Measurements from ENCODE around the gene USP25.
"Not testable (repeated sequence)": the region's sequence is repeated elsewhere in the genome, so short reads cannot be mapped to it uniquely, and the experiment has no call there.

Gene USP25

DNA sequence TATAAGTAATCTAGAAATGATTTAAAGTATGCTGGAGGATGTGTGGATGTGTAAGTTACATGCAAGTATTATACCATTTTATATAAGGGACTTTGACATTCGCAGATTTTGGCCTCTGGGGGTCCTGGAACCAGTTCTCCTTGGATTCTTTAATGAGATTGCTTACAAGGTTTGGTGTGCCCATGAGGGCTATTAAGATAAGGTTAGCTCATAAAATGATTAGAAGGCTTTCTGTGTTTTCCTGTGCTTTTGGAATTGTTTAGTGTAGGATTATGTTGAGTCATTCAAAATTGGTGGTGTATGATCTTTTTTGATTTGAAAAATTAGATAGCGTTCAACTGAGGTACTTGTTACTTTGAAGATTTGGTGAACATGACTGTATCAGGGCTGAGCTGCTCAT is 5.6 kb downstream of the USP25 start:
- no peak overlapping the region for H2BK5ac ChIP-seq (ENCODE audit: low read depth, low read length, poor library complexity)
- no peaks in the 10 kb centered on the region for H3K9me3 ChIP-seq (ENCODE audit: insufficient read depth, low read depth, low read length)
- H3K79me1 ChIP-seq (ENCODE audit: low read length): peaks cover 3% of the 10 kb centered on the region
- peaks cover 7% of the 10 kb centered on the region for H3K79me2 ChIP-seq (ENCODE audit: control insufficient read depth, insufficient read depth, low read length, poor library complexity)
- H3K36me3 ChIP-seq (ENCODE audit: control insufficient read depth in 1 of 2, insufficient read depth in 2 of 2, low read length in 2 of 2): no peaks in the 10 kb centered on the region
- no peak overlapping the region for H4K91ac ChIP-seq (ENCODE audit: low read depth, low read length)
- H3K27me3 ChIP-seq (ENCODE audit: insufficient read depth, low read length): no peaks in the 10 kb centered on the region
- H3K4me2 ChIP-seq (ENCODE audit: low read length): no peak overlapping the region
- H3K27ac ChIP-seq (ENCODE audit: low read depth, low read length): no peak overlapping the region
- H2AK5ac ChIP-seq (ENCODE audit: low read length): no peak overlapping the region
- WGBS (ENCODE audit: extremely low coverage, insufficient coverage, insufficient read length): no CpG with 5 or more reads among the region's 2 CpGs
- peaks cover 3 to 8% of the 10 kb centered on the region in 2 experiments for H3K4me1 ChIP-seq (ENCODE audit: control insufficient read depth in 1 of 2, insufficient read depth in 2 of 2, low read length in 2 of 2)
- no peak overlapping the region for H4K8ac ChIP-seq (ENCODE audit: low read depth, low read length)
- H3K4me3 ChIP-seq (ENCODE audit: low read depth, low read length): no peak overlapping the region
- no peak overlapping the region for H4K12ac ChIP-seq (ENCODE audit: low read depth, low read length)
- H3K4ac ChIP-seq (ENCODE audit: low read depth, low read length): no peak overlapping the region
- no peak overlapping the region for H3K9ac ChIP-seq (ENCODE audit: low read length)
- no peak overlapping the region for H3K23ac ChIP-seq (ENCODE audit: low read length)
- no peak overlapping the region for H2BK120ac ChIP-seq (ENCODE audit: insufficient read depth, low read length, poor library complexity)
- H3K14ac ChIP-seq (ENCODE audit: low read length): no peak overlapping the region
- DNase-seq: peak in 1 of 2 donors; percentile 16
- no peak overlapping the region for H2BK12ac ChIP-seq (ENCODE audit: low read length)
- no peak overlapping the region for H2AFZ ChIP-seq (ENCODE audit: insufficient read depth, low read length, poor library complexity)
- no peak overlapping the region for H3K18ac ChIP-seq (ENCODE audit: low read length)

DNA sequence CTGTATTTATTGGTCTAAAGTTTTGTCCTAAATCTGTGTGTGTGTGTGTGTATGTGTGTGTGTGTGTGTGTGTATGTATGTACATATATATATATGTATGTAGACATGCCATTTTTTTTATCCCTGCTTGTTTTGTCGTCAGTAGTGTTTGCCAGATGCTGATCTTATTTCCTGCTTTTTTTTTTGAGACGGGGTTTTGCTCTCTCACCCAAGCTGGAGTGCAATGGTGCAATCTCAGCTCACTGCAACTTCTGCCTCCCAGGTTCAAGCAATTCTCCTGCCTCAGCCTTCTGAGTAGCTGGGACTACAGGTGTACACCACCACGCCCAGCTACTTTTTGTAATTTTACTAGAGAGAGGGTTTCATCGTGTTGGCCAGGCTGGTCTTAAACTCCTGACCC is 6.1 kb downstream of the USP25 start:
- not testable (repeated sequence) for H3K18ac ChIP-seq (ENCODE audit: low read length); H2BK5ac ChIP-seq (ENCODE audit: low read depth, low read length, poor library complexity); H3K4me3 ChIP-seq (ENCODE audit: low read depth, low read length); H2BK120ac ChIP-seq (ENCODE audit: insufficient read depth, low read length, poor library complexity); H3K9ac ChIP-seq (ENCODE audit: low read length); H2BK12ac ChIP-seq (ENCODE audit: low read length); H3K27me3 ChIP-seq (ENCODE audit: insufficient read depth, low read length); H3K23ac ChIP-seq (ENCODE audit: low read length); H3K4me1 ChIP-seq (ENCODE audit: control insufficient read depth in 1 of 2, insufficient read depth in 2 of 2, low read length in 2 of 2); H4K91ac ChIP-seq (ENCODE audit: low read depth, low read length); H2AFZ ChIP-seq (ENCODE audit: insufficient read depth, low read length, poor library complexity); H3K79me2 ChIP-seq (ENCODE audit: control insufficient read depth, insufficient read depth, low read length, poor library complexity); H3K27ac ChIP-seq (ENCODE audit: low read depth, low read length); H3K36me3 ChIP-seq (ENCODE audit: control insufficient read depth in 1 of 2, insufficient read depth in 2 of 2, low read length in 2 of 2); H2AK5ac ChIP-seq (ENCODE audit: low read length); H3K9me3 ChIP-seq (ENCODE audit: insufficient read depth, low read depth, low read length); H3K79me1 ChIP-seq (ENCODE audit: low read length); H4K12ac ChIP-seq (ENCODE audit: low read depth, low read length); H3K14ac ChIP-seq (ENCODE audit: low read length); H4K8ac ChIP-seq (ENCODE audit: low read depth, low read length); H3K4me2 ChIP-seq (ENCODE audit: low read length)
- no CpG with 5 or more reads among the region's 4 CpGs for WGBS (ENCODE audit: extremely low coverage, insufficient coverage, insufficient read length)
- peak overlapping the region; percentile 78 for H3K4ac ChIP-seq (ENCODE audit: low read depth, low read length)
- peak in 1 of 2 donors; percentile 8 for DNase-seq

DNA sequence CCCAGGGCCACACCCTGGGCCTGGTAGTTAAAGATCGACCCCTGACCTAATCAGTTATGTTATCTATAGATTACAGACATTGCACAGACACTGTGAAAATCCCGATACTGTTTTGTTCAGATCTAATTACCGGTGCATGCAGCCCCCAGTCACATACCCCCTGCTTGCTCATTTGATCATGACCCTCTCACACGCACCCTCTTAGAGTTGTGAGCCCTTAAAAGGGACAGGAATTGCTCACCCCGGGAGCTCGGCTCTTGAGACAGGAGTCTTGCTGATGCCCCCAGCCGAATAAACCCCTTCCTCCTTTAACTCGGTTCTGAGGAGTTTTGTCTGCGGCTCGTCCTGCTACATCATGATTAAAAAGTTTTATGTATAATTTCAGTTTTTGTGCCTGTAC is 9.0 kb downstream of the USP25 start:
- H3K4me1 ChIP-seq (ENCODE audit: control insufficient read depth in 1 of 2, insufficient read depth in 2 of 2, low read length in 2 of 2): peaks cover 15 to 22% of the 10 kb centered on the region in 2 experiments
- peak overlapping the region; percentile 43 for H4K12ac ChIP-seq (ENCODE audit: low read depth, low read length)
- H2BK120ac ChIP-seq (ENCODE audit: insufficient read depth, low read length, poor library complexity); H3K18ac ChIP-seq (ENCODE audit: low read length); H3K23ac ChIP-seq (ENCODE audit: low read length); H3K4me3 ChIP-seq (ENCODE audit: low read depth, low read length); H3K9me3 ChIP-seq (ENCODE audit: insufficient read depth, low read depth, low read length); H4K8ac ChIP-seq (ENCODE audit: low read depth, low read length); H3K9ac ChIP-seq (ENCODE audit: low read length); H2BK12ac ChIP-seq (ENCODE audit: low read length); H3K36me3 ChIP-seq (ENCODE audit: control insufficient read depth in 1 of 2, insufficient read depth in 2 of 2, low read length in 2 of 2); DNase-seq; H3K14ac ChIP-seq (ENCODE audit: low read length); H3K79me1 ChIP-seq (ENCODE audit: low read length); H3K27ac ChIP-seq (ENCODE audit: low read depth, low read length); H2AFZ ChIP-seq (ENCODE audit: insufficient read depth, low read length, poor library complexity); H2BK5ac ChIP-seq (ENCODE audit: low read depth, low read length, poor library complexity); H3K27me3 ChIP-seq (ENCODE audit: insufficient read depth, low read length); H2AK5ac ChIP-seq (ENCODE audit: low read length); H4K91ac ChIP-seq (ENCODE audit: low read depth, low read length): not testable (repeated sequence)
- H3K4ac ChIP-seq (ENCODE audit: low read depth, low read length): peak overlapping the region; percentile 69
- H3K79me2 ChIP-seq (ENCODE audit: control insufficient read depth, insufficient read depth, low read length, poor library complexity): peaks cover 13% of the 10 kb centered on the region
- no CpG with 5 or more reads among the region's 10 CpGs for WGBS (ENCODE audit: extremely low coverage, insufficient coverage, insufficient read length)
- peak overlapping the region; percentile 57 for H3K4me2 ChIP-seq (ENCODE audit: low read length)

DNA sequence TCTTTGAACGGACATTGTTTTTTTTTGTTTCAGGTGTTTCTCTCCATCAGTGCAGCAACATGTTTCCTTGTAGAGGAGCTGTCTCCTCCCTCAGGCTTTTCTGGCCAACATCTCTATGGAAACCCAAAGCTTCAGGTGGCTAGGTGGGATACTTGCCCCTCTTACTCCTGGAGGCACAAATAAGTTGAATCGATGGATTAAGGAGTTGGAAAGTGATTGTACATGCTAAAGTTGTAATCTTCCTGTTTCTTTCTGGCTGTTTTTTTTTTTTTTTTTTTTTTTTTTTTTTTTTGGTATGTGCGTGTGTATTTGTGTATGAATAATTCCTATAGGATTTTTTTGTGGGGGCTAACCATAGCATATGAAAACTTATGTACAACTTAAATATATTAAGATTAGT is 10.6 kb downstream of the USP25 start:
- no peak overlapping the region for H4K12ac ChIP-seq (ENCODE audit: low read depth, low read length)
- no peak overlapping the region for H3K4me2 ChIP-seq (ENCODE audit: low read length)
- no peak overlapping the region for H3K4me3 ChIP-seq (ENCODE audit: low read depth, low read length)
- H3K79me2 ChIP-seq (ENCODE audit: control insufficient read depth, insufficient read depth, low read length, poor library complexity): peaks cover 20% of the 10 kb centered on the region
- no peak overlapping the region for H3K9ac ChIP-seq (ENCODE audit: low read length)
- H2BK5ac ChIP-seq (ENCODE audit: low read depth, low read length, poor library complexity): no peak overlapping the region
- no peak overlapping the region for H4K91ac ChIP-seq (ENCODE audit: low read depth, low read length)
- no peak overlapping the region for H2AFZ ChIP-seq (ENCODE audit: insufficient read depth, low read length, poor library complexity)
- H3K18ac ChIP-seq (ENCODE audit: low read length): no peak overlapping the region
- H3K79me1 ChIP-seq (ENCODE audit: low read length): peaks cover 6% of the 10 kb centered on the region
- H3K14ac ChIP-seq (ENCODE audit: low read length): no peak overlapping the region
- peaks cover 2% of the 10 kb centered on the region for H3K9me3 ChIP-seq (ENCODE audit: insufficient read depth, low read depth, low read length)
- no peak overlapping the region for H4K8ac ChIP-seq (ENCODE audit: low read depth, low read length)
- H3K36me3 ChIP-seq (ENCODE audit: control insufficient read depth in 1 of 2, insufficient read depth in 2 of 2, low read length in 2 of 2): peaks cover 0 to 3% of the 10 kb centered on the region in 2 experiments
- no CpG with 5 or more reads among the region's 3 CpGs for WGBS (ENCODE audit: extremely low coverage, insufficient coverage, insufficient read length)
- no peak overlapping the region for H3K23ac ChIP-seq (ENCODE audit: low read length)
- H3K27ac ChIP-seq (ENCODE audit: low read depth, low read length): no peak overlapping the region
- no peaks in the 10 kb centered on the region for H3K27me3 ChIP-seq (ENCODE audit: insufficient read depth, low read length)
- DNase-seq: no peak
- no peak overlapping the region for H2BK12ac ChIP-seq (ENCODE audit: low read length)
- peaks cover 20 to 26% of the 10 kb centered on the region in 2 experiments for H3K4me1 ChIP-seq (ENCODE audit: control insufficient read depth in 1 of 2, insufficient read depth in 2 of 2, low read length in 2 of 2)
- peak overlapping the region; percentile 89 for H3K4ac ChIP-seq (ENCODE audit: low read depth, low read length)
- H2BK120ac ChIP-seq (ENCODE audit: insufficient read depth, low read length, poor library complexity): no peak overlapping the region
- H2AK5ac ChIP-seq (ENCODE audit: low read length): peak overlapping the region; percentile 63

All from trophoblast cell (in vitro differentiated cells and primary cell).